Measurements from ENCODE around the gene SMOC2.
"Not testable (repeated sequence)": the region's sequence is repeated elsewhere in the genome, so short reads cannot be mapped to it uniquely, and the experiment has no call there.

The SMOC2 gene

DNA sequence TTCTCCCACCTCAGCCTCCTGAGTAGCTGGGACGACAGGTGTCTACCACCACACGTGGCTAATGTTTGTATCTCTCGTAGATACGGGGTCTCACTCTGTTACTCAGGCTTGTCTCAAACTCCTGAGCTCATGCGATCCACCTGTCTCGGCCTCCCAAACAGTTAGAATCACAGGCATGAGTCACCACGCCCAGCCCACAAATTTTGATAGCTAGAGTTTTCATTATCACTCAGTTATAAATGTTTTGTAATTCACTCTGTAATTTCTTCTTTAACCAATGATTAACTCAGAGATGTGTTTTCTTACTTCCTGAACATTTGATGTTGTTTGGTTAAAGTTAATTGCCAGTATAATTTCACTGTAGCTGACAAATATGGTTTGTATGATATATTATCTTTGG, 249.3 kb downstream of the SMOC2 start:
- DNase-seq, result no peak

DNA sequence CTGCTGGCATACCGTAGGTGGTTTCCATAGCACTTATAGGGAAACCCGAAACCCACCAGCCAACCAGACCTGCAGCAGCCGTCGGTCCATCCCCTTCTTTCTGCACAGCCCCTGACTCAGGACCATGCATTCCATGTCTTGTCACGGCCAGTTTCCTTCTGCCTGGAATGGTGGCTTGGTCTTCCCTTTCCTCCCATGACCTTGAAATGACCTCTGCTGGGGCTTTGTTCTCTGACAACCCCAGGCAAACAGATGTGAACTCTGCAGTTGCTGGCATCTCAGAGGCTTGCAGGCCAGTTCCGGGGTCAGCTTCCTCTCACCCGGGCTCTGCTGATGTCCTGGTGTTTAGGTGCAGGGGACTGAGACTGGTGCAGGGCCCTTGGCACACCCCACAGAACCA, 250.8 kb downstream of the SMOC2 start:
- no peak for DNase-seq

DNA sequence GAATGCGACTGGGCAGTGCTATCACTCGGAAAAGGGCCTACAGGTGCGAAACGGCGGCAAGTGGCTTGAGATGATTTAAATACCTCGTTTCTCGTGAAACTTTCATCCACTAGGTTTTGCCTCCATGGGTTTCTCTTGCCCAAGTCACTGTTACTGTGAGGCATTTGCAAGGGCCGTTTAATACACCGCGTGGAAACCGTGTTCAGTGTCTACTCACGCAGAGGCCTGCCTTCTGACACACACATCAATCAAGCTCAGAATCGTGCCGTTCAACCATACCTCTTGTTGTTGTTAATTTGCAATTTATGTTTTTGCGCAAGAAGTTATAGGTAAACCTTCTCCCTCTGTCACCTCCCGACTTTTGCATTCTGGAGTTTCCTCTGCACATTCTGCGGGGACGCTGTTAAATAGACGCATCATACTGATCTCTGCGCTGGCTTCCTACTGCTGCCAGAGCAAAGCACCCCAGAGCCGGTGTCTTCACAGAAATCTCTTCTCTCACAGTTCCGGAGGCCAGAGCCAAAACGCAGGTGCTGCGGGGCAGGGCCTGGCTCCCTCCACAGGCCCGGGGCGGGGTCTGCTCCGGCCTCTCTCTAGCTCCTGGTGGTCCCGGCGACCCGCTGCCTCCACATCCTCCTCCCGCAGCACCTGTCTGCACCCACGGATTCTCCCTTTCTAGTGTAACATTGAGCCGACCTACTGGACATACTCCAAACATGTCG, 251.4 kb downstream of the SMOC2 start:
- DNase-seq, result no peak

DNA sequence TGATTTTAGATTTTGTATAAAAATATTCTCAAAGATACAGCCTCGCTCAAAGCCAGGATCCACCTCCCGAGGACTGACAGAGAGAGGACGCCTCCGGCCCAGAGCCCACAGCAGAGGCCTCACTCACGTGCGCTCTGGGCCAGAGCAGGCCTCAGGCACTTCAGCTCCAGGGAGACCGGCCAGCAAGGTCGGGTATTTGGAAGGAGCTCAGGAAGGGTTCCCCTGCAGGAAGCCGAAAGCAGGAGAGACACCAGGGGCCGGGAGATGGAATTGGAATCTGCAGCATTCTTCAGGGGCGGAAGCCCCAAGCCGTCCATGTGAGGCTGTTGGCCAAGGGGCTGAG, 251.9 kb downstream of the SMOC2 start:
- DNase-seq, result not testable (repeated sequence)

DNA sequence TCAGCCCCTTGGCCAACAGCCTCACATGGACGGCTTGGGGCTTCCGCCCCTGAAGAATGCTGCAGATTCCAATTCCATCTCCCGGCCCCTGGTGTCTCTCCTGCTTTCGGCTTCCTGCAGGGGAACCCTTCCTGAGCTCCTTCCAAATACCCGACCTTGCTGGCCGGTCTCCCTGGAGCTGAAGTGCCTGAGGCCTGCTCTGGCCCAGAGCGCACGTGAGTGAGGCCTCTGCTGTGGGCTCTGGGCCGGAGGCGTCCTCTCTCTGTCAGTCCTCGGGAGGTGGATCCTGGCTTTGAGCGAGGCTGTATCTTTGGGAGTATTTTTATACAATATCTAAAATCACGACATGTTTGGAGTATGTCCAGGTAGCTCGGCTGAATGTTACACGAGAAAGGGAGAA, 253.8 kb downstream of the SMOC2 start:
- not testable (repeated sequence) for DNase-seq

DNA sequence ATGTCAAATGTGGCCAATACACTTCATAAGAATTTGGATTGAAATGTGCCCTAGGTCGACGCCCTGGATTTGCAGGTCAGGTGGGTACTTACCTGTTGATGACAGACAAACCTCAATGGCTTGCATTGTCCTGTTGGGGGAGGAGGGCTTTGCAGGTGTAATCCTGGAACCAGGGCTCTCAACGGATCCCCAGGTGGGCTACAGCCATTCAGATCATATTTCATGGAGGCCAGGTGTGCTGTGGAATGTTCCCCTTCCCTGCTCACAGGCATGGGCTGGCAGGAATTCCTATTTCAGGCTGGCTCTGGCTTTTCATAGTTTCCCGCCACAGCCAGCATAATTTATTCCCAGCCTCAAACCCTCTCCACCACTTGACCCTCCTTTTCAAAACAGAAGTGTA, 254.7 kb downstream of the SMOC2 start:
- DNase-seq, result no peak

DNA sequence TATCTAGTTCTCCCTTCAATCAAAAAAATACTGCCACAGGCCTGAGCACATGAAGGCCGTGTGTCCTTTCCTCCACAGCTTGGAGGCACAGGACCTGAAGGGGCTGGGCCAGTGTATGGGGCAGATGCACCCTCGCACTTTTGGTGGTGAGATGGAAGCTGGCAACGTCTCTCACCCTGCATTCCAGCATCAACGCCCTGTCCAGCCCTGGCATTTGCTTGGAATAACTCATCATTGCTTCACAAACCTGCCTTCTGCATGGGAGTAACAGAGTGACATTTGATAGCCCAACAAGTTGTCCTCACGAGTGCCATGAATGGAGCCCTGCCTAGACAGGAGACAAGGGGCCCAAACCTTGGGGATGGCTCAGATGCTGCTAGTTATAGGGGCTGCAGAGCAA, 257.9 kb downstream of the SMOC2 start:
- DNase-seq, result no peak

DNA sequence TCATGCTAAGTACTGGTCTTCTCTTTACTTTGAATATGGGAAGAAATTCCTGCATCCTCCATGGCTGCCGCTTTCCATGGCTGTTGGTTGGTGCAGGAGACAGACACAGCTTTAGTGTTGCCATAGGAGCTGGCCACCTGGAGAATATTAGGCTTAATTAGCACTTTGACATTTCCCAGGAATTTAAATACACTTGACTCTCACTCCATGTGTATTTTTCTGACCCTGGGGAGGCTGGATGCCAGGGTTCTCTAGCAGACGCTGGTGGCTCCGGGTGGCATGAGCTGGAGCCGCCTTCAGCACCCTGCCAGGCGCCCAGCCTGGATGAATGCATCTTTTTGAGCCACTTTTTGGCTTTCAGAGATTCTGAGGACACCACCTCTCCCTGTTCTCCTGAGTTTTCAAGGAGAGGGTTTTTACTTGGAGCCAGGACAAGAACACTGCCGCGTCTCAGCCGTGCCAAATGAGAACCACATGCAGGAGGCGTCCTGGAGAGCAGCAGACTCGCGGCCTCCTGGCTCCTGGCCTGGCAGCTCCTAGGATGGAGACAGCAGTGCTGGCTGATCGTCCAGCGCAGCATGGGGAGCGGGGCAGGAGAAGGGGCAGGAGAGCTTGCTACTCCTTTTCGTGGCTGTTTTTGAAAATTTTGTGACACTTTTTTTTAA, 258.8 kb downstream of the SMOC2 start:
- DNase-seq, result no peak

DNA sequence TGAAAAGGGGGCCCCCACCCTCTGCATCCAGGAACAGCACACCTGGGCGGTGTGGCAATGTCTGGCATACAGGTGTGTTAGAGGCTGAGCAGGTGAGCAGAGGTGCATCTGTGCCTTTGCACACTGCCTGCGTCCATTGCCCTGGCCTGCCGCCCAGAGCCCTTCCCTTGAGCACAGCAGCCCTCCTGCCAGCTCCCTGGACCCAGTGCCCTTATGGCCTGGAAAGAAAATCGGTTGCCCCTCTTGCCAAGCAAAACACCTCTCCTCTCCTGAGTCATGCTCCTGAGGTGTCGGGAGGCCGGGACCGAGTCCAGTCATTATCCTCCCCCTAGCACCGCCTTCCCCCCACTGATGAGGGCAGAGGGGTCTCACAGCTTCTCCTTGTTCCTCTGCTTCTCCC, 259.9 kb downstream of the SMOC2 start:
- no peak for DNase-seq

DNA sequence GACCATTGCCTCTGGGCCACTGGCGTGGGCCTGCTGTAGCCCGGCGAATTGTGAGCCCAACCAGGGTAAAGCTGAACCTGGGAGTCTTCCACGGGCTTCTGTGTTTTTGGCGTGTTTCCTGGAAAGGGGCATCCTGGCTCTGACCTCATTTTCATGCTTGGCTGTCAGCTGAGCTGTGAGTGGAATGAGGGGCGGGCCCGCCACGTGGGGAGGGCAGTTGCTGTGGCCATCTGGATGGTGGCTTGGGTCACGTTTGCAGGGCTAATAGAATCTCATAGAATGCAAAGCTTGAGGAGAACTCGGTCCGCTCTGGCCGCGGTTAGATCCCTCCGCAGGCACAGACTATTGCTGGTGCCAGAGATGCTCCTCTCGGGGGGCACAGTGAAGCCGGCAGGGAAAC, 263.0 kb downstream of the SMOC2 start:
- no peak for DNase-seq

DNA sequence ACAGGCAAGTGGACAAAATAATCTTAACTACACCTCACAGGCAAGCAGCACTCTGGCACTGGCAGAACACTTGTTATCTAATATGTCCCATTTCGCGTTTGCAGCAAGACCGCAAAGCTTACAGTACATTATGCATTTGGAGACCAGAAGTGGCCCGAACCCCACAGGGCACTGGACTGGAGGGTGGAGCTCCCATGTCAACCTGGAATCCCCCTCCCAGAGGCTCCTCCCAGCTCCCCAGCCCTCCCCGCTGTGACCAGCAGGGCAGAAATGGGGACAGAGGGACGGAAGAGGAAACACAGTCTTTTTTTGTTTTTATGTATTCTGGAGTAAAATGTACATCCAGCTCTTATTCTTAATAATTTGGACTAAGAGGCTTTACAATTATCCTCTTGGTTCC, 263.7 kb downstream of the SMOC2 start:
- DNase-seq, result no peak

DNA sequence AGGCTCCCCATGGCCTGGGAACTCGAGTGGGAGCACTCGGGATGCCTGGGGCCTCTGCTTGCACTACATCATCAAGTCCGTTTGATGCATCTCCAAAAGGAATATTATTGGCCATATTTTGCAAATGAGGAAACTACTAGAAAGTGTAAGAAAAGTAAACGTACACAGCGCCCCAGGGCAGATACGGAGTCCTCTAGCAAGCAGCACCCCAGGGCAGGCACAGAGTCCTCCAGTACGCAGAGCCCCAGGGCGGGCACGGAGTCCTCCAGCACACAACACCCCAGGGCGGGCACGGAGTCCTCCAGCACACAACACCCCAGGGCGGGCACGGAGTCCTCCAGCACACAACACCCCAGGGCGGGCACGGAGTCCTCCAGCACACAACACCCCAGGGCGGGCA, 264.3 kb downstream of the SMOC2 start:
- not testable (repeated sequence) for DNase-seq

DNA sequence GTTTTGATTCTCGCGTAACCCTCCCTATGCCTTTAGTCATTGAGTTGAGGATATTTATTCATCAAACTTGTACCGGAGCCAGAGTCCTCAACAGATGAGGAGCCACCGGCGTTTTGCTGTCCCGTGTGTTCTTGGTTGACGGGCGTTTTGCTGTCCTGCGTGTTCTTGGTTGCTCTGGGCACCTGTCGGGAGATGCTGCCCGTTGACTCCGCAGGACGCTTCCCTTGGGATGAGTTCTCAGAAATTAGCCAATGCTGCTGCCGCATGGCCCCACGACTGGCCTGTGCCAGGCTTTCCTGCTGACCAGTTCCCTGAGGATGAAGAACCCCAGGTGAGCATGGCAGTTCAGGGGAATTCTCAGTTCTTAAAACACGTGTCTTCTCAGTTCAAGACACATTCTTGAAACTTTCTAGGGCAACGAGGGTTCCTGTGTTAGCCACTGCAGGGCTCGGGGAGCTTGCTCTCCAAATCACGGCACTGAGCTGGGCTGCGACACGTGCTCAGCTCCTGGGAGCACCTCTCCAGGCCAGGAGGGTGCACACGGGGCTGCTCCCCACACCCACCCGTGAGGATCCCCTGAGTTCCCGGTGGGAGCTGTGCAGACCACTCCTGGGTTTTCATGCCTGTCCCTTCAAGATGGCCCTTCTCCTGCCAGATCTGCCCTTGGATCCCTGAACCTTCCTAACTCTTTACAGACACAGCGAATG, 265.6 kb downstream of the SMOC2 start:
- DNase-seq, result no peak

DNA sequence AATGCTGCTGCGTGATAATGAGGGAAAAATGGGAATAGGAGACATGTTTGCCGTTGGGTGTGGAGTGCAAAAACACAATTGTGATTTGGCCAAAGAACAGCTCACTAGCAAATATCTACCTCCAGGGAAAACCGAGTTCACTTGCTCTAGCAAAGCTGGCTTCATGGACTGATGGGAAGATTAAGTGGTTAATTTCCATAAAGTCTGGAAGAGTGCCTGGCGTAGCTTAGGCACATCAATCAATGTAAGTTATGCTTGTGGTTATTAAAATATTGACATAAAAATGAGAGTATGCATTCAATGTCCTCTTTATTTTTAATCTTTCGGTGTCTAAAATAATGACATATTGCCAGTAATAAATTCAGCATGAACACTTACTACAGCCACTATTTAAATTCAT, 267.5 kb downstream of the SMOC2 start:
- no peak for DNase-seq

DNA sequence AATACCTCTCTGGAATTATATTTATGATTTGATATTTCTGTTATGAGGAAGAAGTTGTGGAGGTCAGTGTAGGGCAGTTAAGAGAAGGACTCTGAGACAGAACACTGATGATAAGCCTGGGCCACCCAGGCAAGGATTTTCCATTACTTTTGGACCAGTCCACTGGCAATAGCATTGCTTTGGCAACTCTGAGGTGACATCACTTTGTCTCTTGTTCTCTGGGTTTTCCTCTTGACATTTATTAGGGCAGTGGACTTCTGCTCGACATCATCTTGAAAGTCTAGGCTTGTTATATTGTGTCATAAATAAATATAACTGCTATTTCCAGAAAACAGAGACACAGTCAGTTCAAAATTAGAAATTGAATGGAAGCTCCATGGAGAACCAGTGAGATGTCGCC, 268.0 kb downstream of the SMOC2 start:
- no peak for DNase-seq

DNA sequence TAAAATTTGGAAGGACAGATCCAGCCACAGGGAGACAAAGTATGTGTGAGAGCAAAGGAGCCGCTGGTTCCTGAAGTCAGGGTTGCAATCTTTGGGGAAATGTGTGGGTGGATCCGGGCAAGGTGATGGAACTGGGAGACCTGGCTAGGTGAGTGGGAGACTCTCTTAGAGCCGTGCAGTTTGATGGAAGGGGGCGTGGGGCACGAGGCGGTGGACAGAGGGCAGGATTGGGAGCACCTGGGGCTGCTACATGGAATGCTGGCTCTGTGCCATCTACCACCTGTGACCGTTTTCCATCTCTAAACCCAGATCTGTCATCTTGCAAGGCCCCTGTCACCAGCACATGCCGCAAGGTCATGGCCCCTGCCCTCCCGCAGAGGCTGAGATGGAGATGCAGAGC, 268.4 kb downstream of the SMOC2 start:
- DNase-seq, result no peak

DNA sequence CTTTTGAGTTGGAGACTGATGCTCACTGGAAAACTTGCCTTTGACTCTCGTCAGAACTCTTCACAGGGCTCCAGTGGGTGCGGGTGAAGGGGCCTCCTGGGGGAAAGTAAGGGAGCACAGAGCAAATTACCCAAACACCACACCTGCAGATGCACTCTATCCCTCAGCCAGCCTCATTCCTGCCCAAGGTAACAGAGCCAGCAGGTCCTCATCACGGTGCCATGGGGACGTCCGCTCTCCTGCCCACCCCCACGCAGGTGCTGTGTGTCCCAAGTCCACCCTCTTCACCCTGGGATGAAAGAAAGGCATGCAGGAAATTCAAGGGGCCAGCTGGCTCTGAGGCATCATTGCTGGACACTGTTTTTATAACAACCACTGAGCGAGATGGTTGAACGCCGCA, 269.0 kb downstream of the SMOC2 start:
- DNase-seq, result no peak

DNA sequence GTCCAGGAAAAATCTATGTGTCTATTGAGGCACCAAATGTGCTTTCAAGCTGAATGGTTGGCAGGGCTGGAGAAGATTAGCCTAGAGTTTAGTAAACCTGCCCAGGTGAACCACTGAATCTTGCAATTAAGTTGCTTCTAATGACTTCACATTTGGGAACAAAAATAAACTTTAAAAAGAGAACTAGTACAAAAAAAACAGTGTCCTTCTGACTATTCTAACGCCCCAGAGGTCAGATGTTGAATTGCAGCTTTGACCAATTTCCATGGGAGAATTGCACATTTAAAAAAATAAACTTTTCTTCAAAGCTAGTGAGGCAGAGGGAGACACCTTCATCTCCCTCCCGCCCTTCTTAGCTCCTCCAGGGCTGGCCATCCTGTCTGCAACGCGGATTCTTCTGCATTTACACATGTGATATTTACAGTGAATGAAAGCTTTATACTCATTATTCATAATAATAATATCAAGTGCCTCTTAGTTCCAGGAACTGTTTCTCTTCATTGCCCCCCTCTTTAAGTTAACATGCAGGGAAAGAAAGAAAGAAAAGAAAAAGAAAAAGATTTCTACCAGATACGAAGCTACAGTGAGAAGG, 270.2 kb downstream of the SMOC2 start:
- peak; percentile 4 for DNase-seq

DNA sequence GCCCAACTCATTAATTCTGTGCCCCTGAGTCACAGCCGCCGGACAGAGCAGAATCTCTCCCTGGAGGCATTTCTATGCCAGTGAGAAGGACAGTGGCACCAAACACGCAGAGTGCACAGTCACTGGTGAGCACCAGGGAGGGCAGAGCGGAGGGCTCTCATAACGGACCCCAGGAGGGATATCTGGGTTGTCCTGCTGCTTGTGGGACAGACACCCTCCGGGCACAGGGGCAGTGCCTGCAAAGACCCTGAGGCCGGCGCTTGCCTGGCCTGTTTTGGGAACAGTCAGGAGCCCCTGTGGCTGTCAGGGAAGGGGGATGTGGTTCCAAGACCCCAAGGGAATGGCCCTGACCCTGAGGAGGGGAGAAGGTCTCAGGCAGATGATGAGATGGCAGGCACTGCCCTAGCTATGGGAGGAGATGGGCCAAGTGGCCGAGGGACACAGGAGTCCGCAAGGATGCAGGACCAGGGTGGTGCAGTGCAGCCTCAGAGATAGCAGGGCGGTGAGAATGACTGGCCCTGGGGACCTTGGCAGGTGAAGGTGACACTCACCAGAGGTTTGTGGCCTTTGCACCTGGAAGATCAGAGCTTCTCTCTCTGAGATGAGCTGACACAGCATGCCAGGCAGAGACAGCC, 270.8 kb downstream of the SMOC2 start:
- no peak for DNase-seq

DNA sequence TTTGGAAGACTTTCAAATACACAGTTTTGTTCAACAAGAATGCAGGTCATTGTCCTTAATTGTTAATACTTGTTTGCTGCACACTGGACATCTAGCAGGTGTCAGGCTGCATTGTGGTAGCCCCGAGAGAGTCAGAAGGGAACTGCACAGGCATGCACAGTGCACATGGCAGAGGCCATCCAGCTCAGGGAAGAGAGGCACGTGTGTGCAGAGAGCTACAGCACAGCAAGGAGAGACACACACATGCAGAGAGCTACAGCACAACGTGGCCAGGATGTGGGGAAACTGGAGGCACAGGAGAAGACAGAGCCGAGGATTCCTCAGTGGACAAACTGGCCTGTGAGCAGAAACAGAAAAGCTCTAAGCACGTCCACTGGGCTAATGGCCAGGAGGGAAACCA, 272.0 kb downstream of the SMOC2 start:
- no peak for DNase-seq

DNA sequence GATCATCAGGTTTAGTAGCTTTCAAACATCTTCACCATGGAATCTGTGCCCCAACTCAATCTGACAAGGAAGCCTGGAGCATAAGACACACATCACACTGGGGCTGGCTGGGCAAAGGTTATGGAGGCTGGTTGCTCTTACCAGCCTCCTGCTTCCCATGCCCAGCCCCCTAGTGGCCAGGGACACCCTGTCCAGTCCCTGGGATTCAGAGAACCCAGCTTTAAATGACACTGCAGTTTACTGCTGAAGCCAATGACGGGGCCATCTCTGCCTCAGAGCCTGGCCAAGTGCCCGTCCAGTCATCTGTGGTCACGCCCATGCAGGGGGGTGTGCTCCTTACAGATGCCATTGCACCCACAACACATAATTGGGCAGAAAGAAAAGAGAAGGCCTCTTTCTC, 272.9 kb downstream of the SMOC2 start:
- peak; percentile 9 for DNase-seq

DNA sequence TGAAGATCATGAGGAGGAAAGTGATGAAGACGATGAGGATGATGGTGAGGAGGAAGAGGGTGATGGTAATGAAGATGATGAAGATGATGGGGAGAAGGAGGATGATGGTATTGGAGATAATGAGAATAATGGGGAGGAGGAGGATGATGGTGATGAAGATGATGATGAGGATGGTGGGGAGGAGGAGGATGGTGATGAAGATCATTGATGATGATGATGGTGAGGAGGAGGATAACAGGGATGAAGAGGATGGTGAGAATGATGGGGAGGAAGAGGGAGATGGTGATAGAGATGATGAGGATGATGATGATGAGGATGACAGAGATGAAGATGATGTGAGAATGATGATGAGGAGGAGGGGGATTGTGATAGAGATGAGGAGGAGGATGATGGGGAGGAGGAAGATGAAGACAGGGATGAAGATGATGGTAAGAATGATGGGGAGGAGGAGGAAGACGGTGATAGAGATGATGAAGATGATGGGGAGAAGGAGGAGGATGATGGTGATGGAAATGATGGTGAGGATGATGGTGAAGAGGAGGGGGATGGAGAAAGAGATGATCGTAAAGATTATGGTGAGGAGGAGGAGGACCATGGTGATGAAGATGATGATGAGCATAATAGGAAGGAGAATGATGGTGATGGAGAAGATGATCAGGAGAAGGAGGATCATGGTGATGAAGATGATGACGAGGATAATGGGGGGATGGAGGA, 273.7 kb downstream of the SMOC2 start:
- no peak for DNase-seq
